ENCODE data around the gene ELAC2. TPM values are rescaled to one million over a fixed set of nuclear protein-coding genes. Genes with fewer than 3 reads are reported as not detected.

ELAC2 gene
- total and polyA plus RNA-seq, 2 donors (not counting 1 experiment from before 2014, with no cell fraction given), result 58.1 to 79.4 TPM

GRCh38 chr17:13005530-13005929, 12.3 kb downstream of the ELAC2 start:
- no peak for ATAC-seq (ENCODE audit: low read depth)
- TF ChIP-seq EZH2 (IDR thresholded peaks at IDR 0.05; ENCODE audit: borderline replicate concordance, insufficient read depth, low read depth, low read length, poor library complexity, severe bottlenecking) (no peak), CTCF (IDR thresholded peaks at IDR 0.05) (no peak)
- Mint-ChIP-seq H3K4me1 (no peaks in the 10 kb centered on the region), H3K27me3 (no peaks in the 10 kb centered on the region), H3K4me3 (no peak overlapping the region), H3K27ac (no peak overlapping the region), H3K9me3 (ENCODE audit: insufficient read depth) (no peaks in the 10 kb centered on the region)
- peaks cover 6% of the 10 kb centered on the region for H3K79me2 ChIP-seq (ENCODE audit: control insufficient read depth, insufficient read depth, low read length)
- no peak overlapping the region for H3K9ac ChIP-seq (ENCODE audit: low read length)
- POLR2A ChIA-PET, result no interaction called here
- H3K9me3 ChIP-seq (ENCODE audit: control extremely low read depth in 1 of 3, control insufficient read depth in 2 of 3, insufficient read depth in 1 of 3, low read length in 2 of 3), result no peaks in the 10 kb centered on the region
- CTCF ChIA-PET, result interaction anchor here (0.8 to 6.7 kb wide), 6 partner anchors 18 to 748 kb away, joined by 3 to 41 read pairs (median 10); no protein-coding TSS in a partner anchor
- no peak overlapping the region for H3K4me3 ChIP-seq (ENCODE audit: control extremely low read depth in 1 of 5, extremely low read depth in 1 of 5, insufficient read depth in 1 of 5, low read depth in 2 of 5, low read length in 4 of 5)
- H3K4me2 ChIP-seq (replicated peaks; ENCODE audit: low read depth, low read length, poor library complexity, severe bottlenecking), result no peak overlapping the region
- H2AFZ ChIP-seq (ENCODE audit: insufficient read depth, low read depth, low read length, poor library complexity, severe bottlenecking), result no peak overlapping the region
- H3K4me1 ChIP-seq (ENCODE audit: control insufficient read depth in 2 of 2, insufficient read depth in 2 of 2, low read length in 2 of 2), result no peaks in the 10 kb centered on the region
- H3K36me3 ChIP-seq (replicated peaks in 1 of 2; ENCODE audit: control extremely low read depth in 1 of 2, control insufficient read depth in 1 of 2, extremely low read depth in 1 of 2, insufficient read depth in 2 of 2, low read length in 1 of 2), result peaks cover 2 to 61% of the 10 kb centered on the region in 2 experiments
- intact Hi-C loops (cut with micrococcal nuclease), result no loop called here
- DNase-seq, result no peak
- peaks cover 7% of the 10 kb centered on the region for H4K20me1 ChIP-seq (ENCODE audit: control insufficient read depth, insufficient read depth, low read length, poor library complexity, severe bottlenecking)
- no peaks in the 10 kb centered on the region for H3K27me3 ChIP-seq (replicated peaks in 1 of 4; ENCODE audit: control extremely low read depth in 1 of 4, control insufficient read depth in 3 of 4, insufficient read depth in 4 of 4, low read length in 3 of 4)
- H3K27ac ChIP-seq (ENCODE audit: low read length in 2 of 2), result no peak overlapping the region
- WGBS (ENCODE audit: insufficient coverage), result 100% methylated on average over 4 of the region's 6 CpGs

- Mint-ChIP-seq H3K4me1 (no peaks in the 10 kb centered on the region), H3K9me3 (ENCODE audit: insufficient read depth) (no peaks in the 10 kb centered on the region), H3K27me3 (no peaks in the 10 kb centered on the region), H3K4me3 (no peak overlapping the region), H3K27ac (no peak overlapping the region)
- Histone ChIP-seq H3K4me1 (ENCODE audit: control insufficient read depth in 2 of 2, insufficient read depth in 2 of 2, low read length in 2 of 2) (no peaks in the 10 kb centered on the region), H3K9me3 (ENCODE audit: control extremely low read depth in 1 of 3, control insufficient read depth in 2 of 3, insufficient read depth in 1 of 3, low read length in 2 of 3) (no peaks in the 10 kb centered on the region), H3K27me3 (replicated peaks in 1 of 4; ENCODE audit: control extremely low read depth in 1 of 4, control insufficient read depth in 3 of 4, insufficient read depth in 4 of 4, low read length in 3 of 4) (no peaks in the 10 kb centered on the region), H3K36me3 (replicated peaks in 1 of 2; ENCODE audit: control extremely low read depth in 1 of 2, control insufficient read depth in 1 of 2, extremely low read depth in 1 of 2, insufficient read depth in 2 of 2, low read length in 1 of 2) (peaks cover 2 to 68% of the 10 kb centered on the region in 2 experiments), H3K9ac (ENCODE audit: low read length) (no peak overlapping the region), H3K4me3 (ENCODE audit: control extremely low read depth in 1 of 5, extremely low read depth in 1 of 5, insufficient read depth in 1 of 5, low read depth in 2 of 5, low read length in 4 of 5) (no peak overlapping the region), H4K20me1 (ENCODE audit: control insufficient read depth, insufficient read depth, low read length, poor library complexity, severe bottlenecking) (peaks cover 7% of the 10 kb centered on the region), H2AFZ (ENCODE audit: insufficient read depth, low read depth, low read length, poor library complexity, severe bottlenecking) (no peak overlapping the region), H3K79me2 (ENCODE audit: control insufficient read depth, insufficient read depth, low read length) (peaks cover 6% of the 10 kb centered on the region), H3K27ac (ENCODE audit: low read length in 2 of 2) (no peak overlapping the region), H3K4me2 (replicated peaks; ENCODE audit: low read depth, low read length, poor library complexity, severe bottlenecking) (no peak overlapping the region)
- 93% methylated on average over 2 of the region's 4 CpGs for WGBS (ENCODE audit: insufficient coverage)
- CTCF ChIA-PET, result interaction anchor here (0.6 to 6.7 kb wide), 13 partner anchors 10 to 987 kb away, joined by 3 to 41 read pairs (median 7); partner anchors contain the start of gene ELAC2
- TF ChIP-seq CTCF (IDR thresholded peaks at IDR 0.05) (no peak), EZH2 (IDR thresholded peaks at IDR 0.05; ENCODE audit: borderline replicate concordance, insufficient read depth, low read depth, low read length, poor library complexity, severe bottlenecking) (no peak)
- DNase-seq, result no peak
- intact Hi-C loops (cut with micrococcal nuclease), result loop anchor here (5.0 kb wide), 1 partner anchor 332 kb away; no protein-coding TSS in a partner anchor
- no peak for ATAC-seq (ENCODE audit: low read depth)
- POLR2A ChIA-PET, result interaction anchor here (1.5 kb wide), 1 partner anchor 14 kb away, joined by 3 read pairs; the partner anchor contains the start of gene ELAC2
Measured at GRCh38 chr17:13004336-13004735, 13.5 kb downstream of the ELAC2 start.

Data from B cell (primary cell).